ENCODE measurements around the gene PREX1. TPM values are rescaled to one million over a fixed set of nuclear protein-coding genes. Genes with fewer than 3 reads are reported as not detected.

PREX1 gene
- total RNA-seq, 1 experiment from 2014 or later, result 3.3 TPM

DNA sequence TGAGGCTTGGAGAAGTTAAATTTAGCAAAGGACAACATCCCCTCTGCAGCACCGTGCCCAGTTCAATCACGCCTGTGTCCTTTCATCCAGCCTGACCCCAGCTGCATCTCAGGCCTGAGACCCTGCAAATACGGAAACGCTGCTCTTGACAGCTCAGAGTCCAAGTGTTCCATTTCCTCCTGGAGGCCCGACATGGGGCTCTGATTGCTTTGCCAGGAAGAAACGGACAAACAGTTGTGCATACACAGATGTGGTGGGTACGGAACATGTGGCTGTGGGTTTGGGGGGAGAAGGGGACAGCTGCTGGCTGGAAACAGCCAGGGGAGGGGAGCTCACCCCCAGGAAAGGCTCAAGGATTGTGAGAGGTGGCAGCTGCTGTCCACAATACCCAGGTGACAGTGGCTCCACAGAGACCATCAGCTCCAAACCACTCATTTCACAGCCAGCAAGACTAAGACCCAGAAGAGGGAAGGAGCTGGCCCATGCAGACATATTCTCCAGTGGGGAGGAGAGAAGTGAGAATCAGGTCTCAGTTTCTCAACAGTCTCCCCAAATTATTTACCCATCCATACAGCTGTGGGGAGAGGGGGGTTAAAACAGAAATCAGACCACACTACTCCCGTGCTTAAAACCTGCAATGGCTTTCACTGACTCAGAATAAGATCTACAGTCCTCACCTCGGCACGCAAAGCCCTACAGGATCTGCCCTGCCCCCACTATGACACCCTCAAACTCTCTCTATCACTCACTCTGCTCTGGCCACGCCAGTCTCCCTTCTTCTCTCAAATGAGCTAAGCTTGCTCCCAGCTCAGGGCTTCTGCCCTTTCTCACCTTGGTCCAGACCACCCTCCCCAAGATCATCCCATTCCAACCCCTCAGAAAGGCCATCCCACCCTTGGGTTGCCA lies 89.1 kb downstream of the PREX1 start:
- Histone ChIP-seq H3K4me3 (no peak overlapping the region), H3K4me1 (replicated peaks; ENCODE audit: insufficient read depth) (0 out of 2 replicates have a peak, but pooled peaks cover 6% of the 10 kb centered on the region), H3K36me3 (ENCODE audit: low read depth) (no peaks in the 10 kb centered on the region), H2AFZ (no peak overlapping the region), H3K4me2 (no peak overlapping the region), H3K79me2 (ENCODE audit: low read depth) (no peaks in the 10 kb centered on the region), H3F3A (ENCODE audit: insufficient read depth, low read depth) (no peaks in the 10 kb centered on the region), H3K27me3 (ENCODE audit: insufficient read depth, low read depth) (no peaks in the 10 kb centered on the region), H4K20me1 (ENCODE audit: insufficient read depth) (no peaks in the 10 kb centered on the region), H3K9me2 (ENCODE audit: insufficient read depth) (no peaks in the 10 kb centered on the region), H3K9me3 (ENCODE audit: insufficient read depth, low read depth) (no peaks in the 10 kb centered on the region), H3K27ac (no peak overlapping the region)
- no peak for TF ChIP-seq CTCF (conservative IDR thresholded peaks at IDR 0.05)
- no peak for TF ChIP-seq EZH2 (IDR thresholded peaks at IDR 0.05; ENCODE audit: low read depth)
- intact Hi-C loops (cut with micrococcal nuclease; ENCODE audit: unreplicated experiment), result no loop called here
- POLR2A ChIA-PET (ENCODE audit: unreplicated experiment), result interaction anchor here (0.6 to 0.8 kb wide), 2 partner anchors 31 to 80 kb away, joined by 3 to 7 read pairs; no protein-coding TSS in a partner anchor
- CTCF ChIA-PET, result no interaction called here
- BruUV-seq (replicated peaks), result no TSS peak
- DNase-seq, result no peak

DNA sequence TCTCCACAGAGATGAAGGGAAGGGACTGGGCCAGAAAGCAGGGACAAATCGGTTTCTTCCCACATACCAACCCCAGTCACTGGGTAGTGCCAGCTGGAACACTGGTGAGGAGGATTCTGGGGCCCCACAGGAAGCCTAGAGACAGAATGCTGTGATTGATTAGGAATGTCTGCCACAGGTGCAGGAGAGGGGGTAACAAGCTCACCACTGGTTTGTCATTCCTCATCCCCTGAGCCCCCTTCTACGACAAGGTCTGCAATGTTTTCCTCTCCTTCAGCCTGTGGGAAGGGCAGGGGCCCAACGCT lies 89.8 kb downstream of the PREX1 start:
- H3K36me3 ChIP-seq (ENCODE audit: low read depth), result no peaks in the 10 kb centered on the region
- H3K4me3 ChIP-seq, result no peak overlapping the region
- no peaks in the 10 kb centered on the region for H3F3A ChIP-seq (ENCODE audit: insufficient read depth, low read depth)
- DNase-seq, result no peak
- no peak overlapping the region for H2AFZ ChIP-seq
- no peaks in the 10 kb centered on the region for H3K9me3 ChIP-seq (ENCODE audit: insufficient read depth, low read depth)
- ChIA-PET CTCF (no interaction called here), POLR2A (ENCODE audit: unreplicated experiment) (interaction anchor here (0.5 to 0.8 kb wide), 3 partner anchors 13 to 40 kb away, joined by 3 to 7 read pairs (median 4); no protein-coding TSS in a partner anchor)
- no peak overlapping the region for H3K4me2 ChIP-seq
- no peak overlapping the region for H3K27ac ChIP-seq
- TF ChIP-seq EZH2 (IDR thresholded peaks at IDR 0.05; ENCODE audit: low read depth) (no peak), CTCF (conservative IDR thresholded peaks at IDR 0.05) (no peak)
- no peaks in the 10 kb centered on the region for H4K20me1 ChIP-seq (ENCODE audit: insufficient read depth)
- H3K9me2 ChIP-seq (ENCODE audit: insufficient read depth), result no peaks in the 10 kb centered on the region
- H3K79me2 ChIP-seq (ENCODE audit: low read depth), result no peaks in the 10 kb centered on the region
- no peaks in the 10 kb centered on the region for H3K27me3 ChIP-seq (ENCODE audit: insufficient read depth, low read depth)
- intact Hi-C loops (cut with micrococcal nuclease; ENCODE audit: unreplicated experiment), result no loop called here
- H3K4me1 ChIP-seq (replicated peaks; ENCODE audit: insufficient read depth), result 0 out of 2 replicates have a peak, but pooled peaks cover 6% of the 10 kb centered on the region
- no TSS peak for BruUV-seq (replicated peaks)

GRCh38 chr20:48737434-48738093 lies 90.2 kb downstream of the PREX1 start:
- Histone ChIP-seq H3K79me2 (ENCODE audit: low read depth) (no peaks in the 10 kb centered on the region), H3K4me2 (no peak overlapping the region)
- POLR2A ChIA-PET (ENCODE audit: unreplicated experiment), result interaction anchor here (0.5 to 0.6 kb wide), 2 partner anchors 13 to 40 kb away, joined by 3 to 4 read pairs; no protein-coding TSS in a partner anchor

More at GRCh38 chr20:48737434-48738093, 90.2 kb downstream of the PREX1 start:
- no peaks in the 10 kb centered on the region for H3F3A ChIP-seq (ENCODE audit: insufficient read depth, low read depth)
- no TSS peak for BruUV-seq (replicated peaks)
- CTCF ChIA-PET, result no interaction called here
- no peaks in the 10 kb centered on the region for H4K20me1 ChIP-seq (ENCODE audit: insufficient read depth)
- H3K27me3 ChIP-seq (ENCODE audit: insufficient read depth, low read depth), result no peaks in the 10 kb centered on the region
- DNase-seq, result no peak
- no peaks in the 10 kb centered on the region for H3K9me2 ChIP-seq (ENCODE audit: insufficient read depth)
- H2AFZ ChIP-seq, result no peak overlapping the region
- H3K9me3 ChIP-seq (ENCODE audit: insufficient read depth, low read depth), result no peaks in the 10 kb centered on the region
- H3K27ac ChIP-seq, result no peak overlapping the region
- intact Hi-C loops (cut with micrococcal nuclease; ENCODE audit: unreplicated experiment), result no loop called here
- no peak for TF ChIP-seq CTCF (conservative IDR thresholded peaks at IDR 0.05)
- TF ChIP-seq EZH2 (IDR thresholded peaks at IDR 0.05; ENCODE audit: low read depth), result no peak
- no peaks in the 10 kb centered on the region for H3K36me3 ChIP-seq (ENCODE audit: low read depth)
- H3K4me3 ChIP-seq, result no peak overlapping the region
- 0 out of 2 replicates have a peak, but pooled peaks cover 6% of the 10 kb centered on the region for H3K4me1 ChIP-seq (replicated peaks; ENCODE audit: insufficient read depth)

Measured in PC-9 (cell line).